GM23338 (cell line): ENCODE measurements around the gene DLST.

Experiments
- CREB1 ChIP-seq: fragments of 250-450 bp; sonication (Bioruptor Pico); IDR thresholded peaks from 2 replicates; pipeline ENCODE4 v1.5.0; 2020; ENCODE audit warnings: low read depth, mild to moderate bottlenecking, moderate library complexity
- ETS1 ChIP-seq: IDR thresholded peaks from 2 replicates; pipeline ENCODE4 v1.6.1; 2016; ENCODE audit warnings: antibody characterized with exemption
- EZH2 ChIP-seq: fragments of 200-600 bp; sonication (generic); IDR thresholded peaks from one replicate; pipeline ENCODE4 v1.8.0; 2017; ENCODE audit warnings: antibody characterized with exemption, mild to moderate bottlenecking, low read depth; ENCODE audit not compliant: unreplicated experiment
- EZH2phosphoT487 ChIP-seq: fragments of 200-600 bp; sonication (generic); IDR thresholded peaks from one replicate; pipeline ENCODE4 v1.8.1; 2018; ENCODE audit warnings: antibody characterized with exemption; ENCODE audit not compliant: unreplicated experiment
- JUNB ChIP-seq: IDR thresholded peaks from one replicate; pipeline ENCODE4 v1.6.1; 2016; ENCODE audit warnings: antibody characterized with exemption; ENCODE audit not compliant: unreplicated experiment
- NANOG ChIP-seq: IDR thresholded peaks from 2 replicates; pipeline ENCODE4 v1.6.1; 2016; ENCODE audit warnings: antibody characterized with exemption, borderline replicate concordance
- POLR2AphosphoS5 ChIP-seq: IDR thresholded peaks from 2 replicates; pipeline ENCODE4 v1.6.1; 2016; ENCODE audit warnings: antibody characterized with exemption, low read depth
- REST ChIP-seq: IDR thresholded peaks from one replicate; pipeline ENCODE4 v1.6.1; 2018; ENCODE audit warnings: antibody characterized with exemption; ENCODE audit not compliant: unreplicated experiment
- ZNF114 ChIP-seq: fragments of 250-450 bp; sonication (Bioruptor Pico); IDR thresholded peaks from 2 replicates; pipeline ENCODE4 v1.5.0; 2020; ENCODE audit warnings: mild to moderate bottlenecking, moderate library complexity
- ZNF331 ChIP-seq: fragments of 250-450 bp; sonication (Bioruptor Pico); IDR thresholded peaks from 2 replicates; pipeline ENCODE4 v1.5.0; 2020; ENCODE audit warnings: low read depth, mild to moderate bottlenecking, moderate library complexity
- ZNF462 ChIP-seq: fragments of 250-450 bp; sonication (Bioruptor Pico); IDR thresholded peaks from 2 replicates; pipeline ENCODE4 v1.5.0; 2020; ENCODE audit warnings: mild to moderate bottlenecking, moderate library complexity
- TF ChIP-seq, protein P1 (sequence below), 2 experiments: fragments of 200-600 bp in 1 of 2; sonication (generic) in 1 of 2; conservative IDR thresholded peaks; 2 replicates each; pipeline versions ENCODE4 v1.5.1 to v1.6.1; 2016 to 2017; ENCODE audit warnings: antibody characterized with exemption in 2 of 2, low read depth in 2 of 2, mild to moderate bottlenecking in 2 of 2, moderate library complexity in 1 of 2

GRCh38 chr14:74912111-74912510, 30.4 kb downstream of the DLST start:
- TF ChIP-seq, protein P1, sequence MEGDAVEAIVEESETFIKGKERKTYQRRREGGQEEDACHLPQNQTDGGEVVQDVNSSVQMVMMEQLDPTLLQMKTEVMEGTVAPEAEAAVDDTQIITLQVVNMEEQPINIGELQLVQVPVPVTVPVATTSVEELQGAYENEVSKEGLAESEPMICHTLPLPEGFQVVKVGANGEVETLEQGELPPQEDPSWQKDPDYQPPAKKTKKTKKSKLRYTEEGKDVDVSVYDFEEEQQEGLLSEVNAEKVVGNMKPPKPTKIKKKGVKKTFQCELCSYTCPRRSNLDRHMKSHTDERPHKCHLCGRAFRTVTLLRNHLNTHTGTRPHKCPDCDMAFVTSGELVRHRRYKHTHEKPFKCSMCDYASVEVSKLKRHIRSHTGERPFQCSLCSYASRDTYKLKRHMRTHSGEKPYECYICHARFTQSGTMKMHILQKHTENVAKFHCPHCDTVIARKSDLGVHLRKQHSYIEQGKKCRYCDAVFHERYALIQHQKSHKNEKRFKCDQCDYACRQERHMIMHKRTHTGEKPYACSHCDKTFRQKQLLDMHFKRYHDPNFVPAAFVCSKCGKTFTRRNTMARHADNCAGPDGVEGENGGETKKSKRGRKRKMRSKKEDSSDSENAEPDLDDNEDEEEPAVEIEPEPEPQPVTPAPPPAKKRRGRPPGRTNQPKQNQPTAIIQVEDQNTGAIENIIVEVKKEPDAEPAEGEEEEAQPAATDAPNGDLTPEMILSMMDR (conservative IDR thresholded peaks at IDR 0.05; ENCODE audit: low read depth in 2 of 2) = no peak
- no peak for TF ChIP-seq CREB1 (CRISPR knock-in tag)
- TF ChIP-seq POLR2AphosphoS5 = no peak
- TF ChIP-seq REST = no peak
- no peak for TF ChIP-seq EZH2
- no peak for TF ChIP-seq EZH2phosphoT487
- TF ChIP-seq JUNB = no peak
- no peak for TF ChIP-seq NANOG
- no peak for TF ChIP-seq ETS1
- no peak for TF ChIP-seq ZNF114 (CRISPR knock-in tag)
- TF ChIP-seq ZNF462 = no peak
- TF ChIP-seq ZNF331 = no peak
